ENCODE results near the gene TLE2.
A peak's percentile ranks its signal among the peaks of the same experiment; 100 is the strongest.
"Not testable (repeated sequence)": the region's sequence is repeated elsewhere in the genome, so short reads cannot be mapped to it uniquely, and the experiment has no call there.

The TLE2 gene

DNA sequence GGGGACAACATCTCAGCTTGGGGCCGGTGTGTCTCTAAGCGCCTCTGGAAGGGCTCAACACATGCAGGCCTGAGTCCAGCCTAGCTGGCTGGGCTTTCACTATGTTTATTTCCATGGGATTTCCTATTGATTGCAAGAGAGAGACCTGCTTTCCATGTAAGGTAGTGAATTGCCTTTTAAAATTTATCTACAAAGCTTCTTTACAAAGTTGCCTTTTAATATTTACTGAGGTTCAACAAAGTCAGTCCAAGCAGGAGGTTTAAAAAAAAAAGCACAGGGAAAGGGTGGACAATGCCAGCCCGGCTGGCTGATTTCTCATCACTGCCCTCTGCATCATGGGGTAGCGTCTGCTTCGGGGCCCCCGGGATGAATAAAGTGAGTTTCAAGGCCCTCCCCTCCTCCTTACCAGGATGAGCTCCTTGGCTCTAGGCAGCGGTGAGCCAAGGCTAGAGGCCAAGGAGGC is 15.8 kb downstream of the TLE2 start:
- DNase-seq (ENCODE audit: low read depth in 3 of 3): no peak

GRCh38 chr19:3012621-3013262 is 16.3 kb downstream of the TLE2 start:
- no peak for DNase-seq (ENCODE audit: low read depth in 3 of 3)

DNA sequence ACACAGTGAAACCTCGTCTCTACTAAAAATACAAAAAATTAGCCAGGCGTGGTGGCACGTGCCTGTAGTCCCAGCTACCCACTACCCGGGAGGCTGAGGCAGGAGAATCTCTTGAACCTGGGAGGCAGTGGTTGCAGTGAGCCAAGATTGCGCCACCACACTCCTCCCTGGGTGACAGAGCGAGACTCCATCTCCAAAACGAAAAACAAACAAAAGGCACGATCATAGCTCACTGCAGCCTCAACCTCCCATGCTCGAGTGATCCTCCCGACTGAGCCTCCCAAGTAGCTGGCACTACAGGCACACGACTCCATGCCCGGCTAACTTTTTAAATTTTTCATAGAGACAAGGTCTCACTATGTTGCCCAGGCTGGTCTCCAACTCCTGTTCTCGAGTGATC is 17.0 kb downstream of the TLE2 start:
- DNase-seq (ENCODE audit: low read depth in 3 of 3): not testable (repeated sequence)

GRCh38 chr19:3010871-3011270 is 18.2 kb downstream of the TLE2 start:
- DNase-seq (ENCODE audit: low read depth in 3 of 3): no peak

- no peak for DNase-seq (ENCODE audit: low read depth in 3 of 3)
Observed at GRCh38 chr19:3008994-3009393, 20.1 kb downstream of the TLE2 start.

DNA sequence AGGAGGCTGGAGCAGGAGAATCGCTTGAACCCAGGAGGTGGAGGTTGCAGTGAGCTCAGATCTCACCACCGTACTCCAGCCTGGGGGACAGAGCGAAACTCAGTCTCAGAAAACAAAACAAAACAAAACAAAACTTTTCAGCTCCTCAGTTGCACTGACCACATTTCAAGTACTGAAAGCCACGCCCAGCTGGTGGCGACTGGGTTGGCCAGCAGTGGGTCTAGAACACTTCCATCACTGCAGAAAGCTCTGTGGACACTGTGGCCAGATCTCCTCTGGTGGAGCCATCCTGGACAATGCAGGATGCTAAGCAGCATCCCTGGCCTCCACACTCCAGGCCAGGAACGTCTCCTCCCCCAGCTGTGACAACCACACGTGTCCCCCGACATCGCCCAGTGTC is 21.1 kb downstream of the TLE2 start:
- no peak for DNase-seq (ENCODE audit: low read depth in 3 of 3)

- peak in 1 of 3 donors; percentile 26 for DNase-seq (ENCODE audit: low read depth in 3 of 3)
Observed at GRCh38 chr19:3006075-3006767, 22.9 kb downstream of the TLE2 start.

- no peak for DNase-seq (ENCODE audit: low read depth in 3 of 3)
Observed at GRCh38 chr19:3005345-3005744, 23.7 kb downstream of the TLE2 start.

DNA sequence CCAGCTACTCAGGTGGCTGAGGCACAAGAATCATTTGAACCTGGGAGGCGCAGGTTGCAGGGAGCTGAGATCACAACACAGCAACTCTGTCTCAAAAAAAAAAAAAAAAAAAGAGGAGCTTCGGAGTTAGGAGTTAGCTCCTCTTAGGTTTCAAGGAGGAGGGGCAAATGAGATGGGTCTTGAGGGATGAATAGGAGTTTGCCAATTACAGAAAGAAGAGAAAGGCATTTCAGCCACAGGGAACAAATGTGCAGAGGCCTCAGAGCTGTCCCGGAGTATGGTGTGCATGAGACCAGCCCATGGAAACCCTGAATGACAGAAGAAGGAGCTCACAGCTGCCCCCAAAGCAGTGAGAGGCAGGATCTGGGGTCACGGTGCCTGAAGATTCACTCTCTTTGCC is 24.6 kb downstream of the TLE2 start:
- no peak for DNase-seq (ENCODE audit: low read depth in 3 of 3)

DNA sequence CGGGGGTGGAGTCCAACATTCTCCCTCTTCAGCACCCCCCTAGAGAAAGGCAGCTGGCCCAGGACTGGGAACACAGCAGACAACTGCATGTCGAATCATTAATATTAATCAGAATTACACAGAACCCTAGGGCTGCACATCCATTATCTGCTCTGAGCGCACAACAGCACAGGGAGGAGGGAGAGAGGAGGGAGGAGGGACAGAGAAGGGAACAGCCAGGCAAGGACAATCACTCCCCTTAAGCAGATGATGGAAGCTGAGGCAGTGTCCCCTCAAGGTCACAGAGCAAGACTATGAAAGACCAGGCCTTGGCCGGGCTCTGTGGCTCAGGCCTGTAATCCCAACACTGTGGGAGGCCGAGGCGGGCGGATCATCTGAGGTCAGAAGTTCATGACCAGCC is 26.0 kb downstream of the TLE2 start:
- DNase-seq (ENCODE audit: low read depth in 3 of 3): no peak

- no peak for DNase-seq (ENCODE audit: low read depth in 3 of 3)
Observed at GRCh38 chr19:3001235-3001800, 27.8 kb downstream of the TLE2 start.

DNA sequence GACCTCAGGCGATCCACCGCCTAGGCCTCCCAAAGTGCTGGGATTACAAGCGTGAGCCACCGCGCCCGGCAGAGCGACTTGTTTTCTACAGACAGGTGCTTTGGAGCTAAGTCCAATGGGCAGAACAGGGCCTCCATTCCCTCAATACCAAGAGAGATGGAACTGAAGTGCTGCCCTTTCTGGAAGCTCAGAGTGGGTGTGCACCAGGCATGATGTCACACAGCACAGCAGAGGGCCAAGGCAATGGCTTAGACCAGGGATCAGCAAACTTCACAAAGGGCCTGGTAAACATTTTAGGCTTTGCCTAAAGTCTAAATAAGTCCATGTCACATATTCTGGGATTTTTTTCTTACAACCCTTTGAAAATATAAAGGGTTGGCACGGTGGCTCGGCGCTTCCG is 30.4 kb downstream of the TLE2 start:
- DNase-seq (ENCODE audit: low read depth in 3 of 3): no peak

DNA sequence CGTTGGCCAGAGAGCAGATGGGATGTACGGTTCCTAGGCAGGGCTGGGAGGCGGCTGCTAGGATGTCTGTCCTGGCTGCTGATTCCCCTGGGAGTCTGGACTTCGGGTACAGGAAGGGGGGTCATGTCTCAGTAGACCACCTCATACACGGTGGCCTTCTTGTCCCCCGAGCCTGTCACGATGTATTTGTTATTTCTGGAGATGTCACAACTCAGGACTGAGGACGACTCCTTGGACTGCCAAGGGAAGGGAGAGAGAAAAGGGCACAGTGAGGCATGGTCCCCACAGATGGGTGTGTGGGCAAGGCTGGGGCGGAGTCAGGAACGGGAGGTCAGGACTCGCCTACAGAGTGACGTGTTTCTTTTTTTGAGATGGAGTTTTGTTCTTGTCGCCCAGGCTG is 31.4 kb downstream of the TLE2 start:
- DNase-seq (ENCODE audit: low read depth in 3 of 3): no peak

GRCh38 chr19:2994588-2995131 is 34.4 kb downstream of the TLE2 start:
- no peak for DNase-seq (ENCODE audit: low read depth in 3 of 3)

DNA sequence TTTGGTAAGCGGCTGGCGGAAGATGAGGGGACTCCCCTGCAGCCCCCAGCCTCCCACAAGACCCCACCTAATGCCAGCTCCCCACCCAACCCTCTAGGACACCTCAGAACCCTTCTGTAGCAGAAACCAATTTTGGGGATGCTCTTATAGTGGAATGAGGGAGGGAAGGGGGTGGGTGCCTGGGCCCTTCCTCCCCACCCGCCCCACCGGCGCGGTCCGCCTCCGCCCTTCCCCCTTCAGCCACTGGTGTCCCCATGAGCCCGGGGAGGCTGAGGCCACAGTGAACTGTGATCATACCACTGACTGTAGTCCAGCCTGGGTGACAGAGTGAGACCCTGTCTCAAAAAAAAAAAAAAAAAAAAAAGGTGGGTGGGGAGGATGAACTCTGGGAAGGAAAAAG is 35.5 kb downstream of the TLE2 start:
- DNase-seq (ENCODE audit: low read depth in 3 of 3): no peak

DNA sequence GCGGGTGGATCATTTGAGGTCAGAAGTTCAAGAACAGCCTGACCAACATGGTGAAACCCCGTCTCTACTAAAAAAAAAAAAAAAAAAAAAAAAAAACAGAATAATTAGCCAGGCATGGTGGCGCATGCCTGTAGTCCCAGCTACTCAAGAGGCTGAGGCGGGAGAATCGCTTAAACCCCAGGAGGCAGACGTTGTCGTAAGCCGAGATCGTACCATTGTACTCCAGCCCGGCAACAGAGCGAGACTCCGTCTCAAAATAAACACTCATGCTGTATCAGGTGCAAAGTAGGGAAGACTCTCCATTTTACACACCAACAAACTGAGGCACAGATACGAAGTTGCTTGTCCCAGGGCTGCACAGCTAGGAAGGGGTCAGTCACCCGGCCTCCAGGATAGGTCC is 36.1 kb downstream of the TLE2 start:
- no peak for DNase-seq (ENCODE audit: low read depth in 3 of 3)

- DNase-seq (ENCODE audit: low read depth in 3 of 3): not testable (repeated sequence)
Observed at GRCh38 chr19:2992333-2992732, 36.7 kb downstream of the TLE2 start.

- DNase-seq (ENCODE audit: low read depth in 3 of 3): no peak
Observed at GRCh38 chr19:2989236-2989946, 39.7 kb downstream of the TLE2 start.

- no peak for DNase-seq (ENCODE audit: low read depth in 3 of 3)
Observed at GRCh38 chr19:2988568-2988967, 40.5 kb downstream of the TLE2 start.

DNA sequence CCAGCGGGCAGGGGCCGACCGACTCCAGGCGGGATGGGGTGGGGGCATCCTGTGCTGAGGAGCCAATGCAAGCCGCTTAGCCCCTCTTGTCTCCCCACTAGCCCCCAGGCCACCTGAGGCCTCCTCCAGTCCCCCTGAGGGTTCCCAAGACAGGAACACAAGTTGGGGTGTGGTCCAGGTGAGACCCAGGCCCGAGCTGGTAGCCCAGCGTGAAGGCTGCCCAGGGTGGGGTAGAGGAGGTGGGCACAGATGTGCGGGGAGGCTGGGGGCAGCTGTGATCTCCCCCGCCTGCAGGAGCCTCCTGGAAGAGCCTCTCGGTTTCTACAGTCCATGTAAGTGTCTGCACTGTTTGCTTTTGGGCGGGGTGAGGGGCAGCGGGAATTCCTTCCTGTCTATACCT is 41.3 kb downstream of the TLE2 start:
- DNase-seq (ENCODE audit: low read depth in 3 of 3): no peak

- no peak for DNase-seq (ENCODE audit: low read depth in 3 of 3)
Observed at GRCh38 chr19:2986951-2987524, 42.0 kb downstream of the TLE2 start.

DNA sequence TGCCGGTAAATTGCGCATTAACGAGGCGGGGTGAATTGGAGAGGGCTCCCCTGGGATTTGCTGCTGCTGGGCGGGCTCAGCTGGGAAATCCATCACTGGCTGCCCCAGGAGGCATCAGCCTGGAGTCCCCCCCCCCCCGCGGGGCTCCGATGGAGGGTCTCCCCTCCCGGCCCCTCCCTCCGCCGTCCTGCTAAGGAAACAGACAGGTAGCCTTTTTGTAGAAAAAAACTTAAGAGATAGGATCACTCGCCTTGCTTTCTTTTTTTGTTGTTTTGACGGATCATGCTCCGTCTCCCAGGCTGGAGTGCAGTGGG is 44.9 kb downstream of the TLE2 start:
- no peak for DNase-seq (ENCODE audit: low read depth in 3 of 3)
